Measurements from ENCODE around the gene SHROOM3.
"Not testable (repeated sequence)": the region's sequence is repeated elsewhere in the genome, so short reads cannot be mapped to it uniquely, and the experiment has no call there.

SHROOM3 gene

GRCh38 chr4:76445911-76446310 lies 10.9 kb downstream of the SHROOM3 start:
- H3K4me1 ChIP-seq (ENCODE audit: control insufficient read depth in 1 of 2, insufficient read depth in 2 of 2, low read length in 2 of 2), result no peaks in the 10 kb centered on the region
- H3K9ac ChIP-seq (ENCODE audit: low read depth in 1 of 2, low read length in 2 of 2), result no peak overlapping the region
- no peaks in the 10 kb centered on the region for H3K9me3 ChIP-seq (ENCODE audit: control insufficient read depth in 1 of 2, low read length in 2 of 2)
- H3K27ac ChIP-seq (ENCODE audit: low read depth, low read length), result no peak overlapping the region
- no peak overlapping the region for H3K4me3 ChIP-seq (ENCODE audit: low read depth in 1 of 2, low read length in 2 of 2)
- H3K27me3 ChIP-seq (ENCODE audit: control insufficient read depth in 1 of 2, insufficient read depth in 2 of 2, low read length in 2 of 2), result no peaks in the 10 kb centered on the region
- H3K36me3 ChIP-seq (ENCODE audit: control insufficient read depth in 1 of 2, insufficient read depth in 2 of 2, low read length in 2 of 2), result no peaks in the 10 kb centered on the region

- Histone ChIP-seq H3K36me3 (ENCODE audit: control insufficient read depth in 1 of 2, insufficient read depth in 2 of 2, low read length in 2 of 2) (no peaks in the 10 kb centered on the region), H3K27ac (ENCODE audit: low read depth, low read length) (no peak overlapping the region), H3K27me3 (ENCODE audit: control insufficient read depth in 1 of 2, insufficient read depth in 2 of 2, low read length in 2 of 2) (no peaks in the 10 kb centered on the region), H3K9me3 (ENCODE audit: control insufficient read depth in 1 of 2, low read length in 2 of 2) (no peaks in the 10 kb centered on the region), H3K9ac (ENCODE audit: low read depth in 1 of 2, low read length in 2 of 2) (no peak overlapping the region), H3K4me1 (ENCODE audit: control insufficient read depth in 1 of 2, insufficient read depth in 2 of 2, low read length in 2 of 2) (no peaks in the 10 kb centered on the region), H3K4me3 (ENCODE audit: low read depth in 1 of 2, low read length in 2 of 2) (no peak overlapping the region)
Observed at GRCh38 chr4:76447393-76447851, 12.4 kb downstream of the SHROOM3 start.

- Histone ChIP-seq H3K36me3 (ENCODE audit: control insufficient read depth in 1 of 2, insufficient read depth in 2 of 2, low read length in 2 of 2) (no peaks in the 10 kb centered on the region), H3K4me1 (ENCODE audit: control insufficient read depth in 1 of 2, insufficient read depth in 2 of 2, low read length in 2 of 2) (no peaks in the 10 kb centered on the region), H3K9me3 (ENCODE audit: control insufficient read depth in 1 of 2, low read length in 2 of 2) (no peaks in the 10 kb centered on the region), H3K27ac (ENCODE audit: low read depth, low read length) (no peak overlapping the region), H3K27me3 (ENCODE audit: control insufficient read depth in 1 of 2, insufficient read depth in 2 of 2, low read length in 2 of 2) (no peaks in the 10 kb centered on the region), H3K9ac (ENCODE audit: low read depth in 1 of 2, low read length in 2 of 2) (no peak overlapping the region), H3K4me3 (ENCODE audit: low read depth in 1 of 2, low read length in 2 of 2) (no peak overlapping the region)
Observed at GRCh38 chr4:76448211-76448610, 13.2 kb downstream of the SHROOM3 start.

GRCh38 chr4:76449362-76449767 lies 14.3 kb downstream of the SHROOM3 start:
- Histone ChIP-seq H3K9ac (ENCODE audit: low read depth in 1 of 2, low read length in 2 of 2) (no peak overlapping the region), H3K4me3 (ENCODE audit: low read depth in 1 of 2, low read length in 2 of 2) (no peak overlapping the region), H3K27ac (ENCODE audit: low read depth, low read length) (no peak overlapping the region), H3K27me3 (ENCODE audit: control insufficient read depth in 1 of 2, insufficient read depth in 2 of 2, low read length in 2 of 2) (no peaks in the 10 kb centered on the region), H3K9me3 (ENCODE audit: control insufficient read depth in 1 of 2, low read length in 2 of 2) (no peaks in the 10 kb centered on the region), H3K4me1 (ENCODE audit: control insufficient read depth in 1 of 2, insufficient read depth in 2 of 2, low read length in 2 of 2) (no peaks in the 10 kb centered on the region), H3K36me3 (ENCODE audit: control insufficient read depth in 1 of 2, insufficient read depth in 2 of 2, low read length in 2 of 2) (no peaks in the 10 kb centered on the region)

- H3K9me3 ChIP-seq (ENCODE audit: control insufficient read depth in 1 of 2, low read length in 2 of 2), result no peaks in the 10 kb centered on the region
- no peak overlapping the region for H3K4me3 ChIP-seq (ENCODE audit: low read depth in 1 of 2, low read length in 2 of 2)
- no peaks in the 10 kb centered on the region for H3K36me3 ChIP-seq (ENCODE audit: control insufficient read depth in 1 of 2, insufficient read depth in 2 of 2, low read length in 2 of 2)
- H3K9ac ChIP-seq (ENCODE audit: low read depth in 1 of 2, low read length in 2 of 2), result no peak overlapping the region
- H3K27me3 ChIP-seq (ENCODE audit: control insufficient read depth in 1 of 2, insufficient read depth in 2 of 2, low read length in 2 of 2), result no peaks in the 10 kb centered on the region
- H3K4me1 ChIP-seq (ENCODE audit: control insufficient read depth in 1 of 2, insufficient read depth in 2 of 2, low read length in 2 of 2), result no peaks in the 10 kb centered on the region
- H3K27ac ChIP-seq (ENCODE audit: low read depth, low read length), result no peak overlapping the region
Observed at GRCh38 chr4:76449833-76450232, 14.8 kb downstream of the SHROOM3 start.

GRCh38 chr4:76453232-76453631 lies 18.2 kb downstream of the SHROOM3 start:
- H3K36me3 ChIP-seq (ENCODE audit: control insufficient read depth in 1 of 2, insufficient read depth in 2 of 2, low read length in 2 of 2), result no peaks in the 10 kb centered on the region
- H3K4me3 ChIP-seq (ENCODE audit: low read depth in 1 of 2, low read length in 2 of 2), result no peak overlapping the region
- no peak overlapping the region for H3K27ac ChIP-seq (ENCODE audit: low read depth, low read length)
- H3K27me3 ChIP-seq (ENCODE audit: control insufficient read depth in 1 of 2, insufficient read depth in 2 of 2, low read length in 2 of 2), result no peaks in the 10 kb centered on the region
- no peaks in the 10 kb centered on the region for H3K9me3 ChIP-seq (ENCODE audit: control insufficient read depth in 1 of 2, low read length in 2 of 2)
- H3K4me1 ChIP-seq (ENCODE audit: control insufficient read depth in 1 of 2, insufficient read depth in 2 of 2, low read length in 2 of 2), result no peaks in the 10 kb centered on the region
- H3K9ac ChIP-seq (ENCODE audit: low read depth in 1 of 2, low read length in 2 of 2), result no peak overlapping the region

GRCh38 chr4:76454073-76454472 lies 19.0 kb downstream of the SHROOM3 start:
- H3K9ac ChIP-seq (ENCODE audit: low read depth in 1 of 2, low read length in 2 of 2); H3K4me1 ChIP-seq (ENCODE audit: control insufficient read depth in 1 of 2, insufficient read depth in 2 of 2, low read length in 2 of 2); H3K27me3 ChIP-seq (ENCODE audit: control insufficient read depth in 1 of 2, insufficient read depth in 2 of 2, low read length in 2 of 2); H3K9me3 ChIP-seq (ENCODE audit: control insufficient read depth in 1 of 2, low read length in 2 of 2); H3K27ac ChIP-seq (ENCODE audit: low read depth, low read length); H3K4me3 ChIP-seq (ENCODE audit: low read depth in 1 of 2, low read length in 2 of 2); H3K36me3 ChIP-seq (ENCODE audit: control insufficient read depth in 1 of 2, insufficient read depth in 2 of 2, low read length in 2 of 2): not testable (repeated sequence)

GRCh38 chr4:76457885-76458284 lies 22.9 kb downstream of the SHROOM3 start:
- no peak overlapping the region for H3K27ac ChIP-seq (ENCODE audit: low read depth, low read length)

GRCh38 chr4:76458297-76458696 lies 23.3 kb downstream of the SHROOM3 start:
- Histone ChIP-seq H3K9ac (ENCODE audit: low read depth in 1 of 2, low read length in 2 of 2) (no peak overlapping the region), H3K36me3 (ENCODE audit: control insufficient read depth in 1 of 2, insufficient read depth in 2 of 2, low read length in 2 of 2) (no peaks in the 10 kb centered on the region), H3K9me3 (ENCODE audit: control insufficient read depth in 1 of 2, low read length in 2 of 2) (peaks cover 0 to 5% of the 10 kb centered on the region in 2 donors), H3K4me3 (ENCODE audit: low read depth in 1 of 2, low read length in 2 of 2) (no peak overlapping the region), H3K4me1 (ENCODE audit: control insufficient read depth in 1 of 2, insufficient read depth in 2 of 2, low read length in 2 of 2) (no peaks in the 10 kb centered on the region), H3K27ac (ENCODE audit: low read depth, low read length) (no peak overlapping the region), H3K27me3 (ENCODE audit: control insufficient read depth in 1 of 2, insufficient read depth in 2 of 2, low read length in 2 of 2) (no peaks in the 10 kb centered on the region)

More at GRCh38 chr4:76457885-76458284, 22.9 kb downstream of the SHROOM3 start:
- no peak overlapping the region for H3K9ac ChIP-seq (ENCODE audit: low read depth in 1 of 2, low read length in 2 of 2)
- no peaks in the 10 kb centered on the region for H3K27me3 ChIP-seq (ENCODE audit: control insufficient read depth in 1 of 2, insufficient read depth in 2 of 2, low read length in 2 of 2)
- no peak overlapping the region for H3K4me3 ChIP-seq (ENCODE audit: low read depth in 1 of 2, low read length in 2 of 2)
- no peaks in the 10 kb centered on the region for H3K4me1 ChIP-seq (ENCODE audit: control insufficient read depth in 1 of 2, insufficient read depth in 2 of 2, low read length in 2 of 2)
- peaks cover 0 to 1% of the 10 kb centered on the region in 2 donors for H3K9me3 ChIP-seq (ENCODE audit: control insufficient read depth in 1 of 2, low read length in 2 of 2)
- no peaks in the 10 kb centered on the region for H3K36me3 ChIP-seq (ENCODE audit: control insufficient read depth in 1 of 2, insufficient read depth in 2 of 2, low read length in 2 of 2)

GRCh38 chr4:76458825-76459224 lies 23.8 kb downstream of the SHROOM3 start:
- H3K4me1 ChIP-seq (ENCODE audit: control insufficient read depth in 1 of 2, insufficient read depth in 2 of 2, low read length in 2 of 2), result no peaks in the 10 kb centered on the region
- H3K4me3 ChIP-seq (ENCODE audit: low read depth in 1 of 2, low read length in 2 of 2), result no peak overlapping the region
- H3K9me3 ChIP-seq (ENCODE audit: control insufficient read depth in 1 of 2, low read length in 2 of 2), result peaks cover under 1 to 9% of the 10 kb centered on the region in 2 donors
- H3K9ac ChIP-seq (ENCODE audit: low read depth in 1 of 2, low read length in 2 of 2), result no peak overlapping the region
- no peaks in the 10 kb centered on the region for H3K36me3 ChIP-seq (ENCODE audit: control insufficient read depth in 1 of 2, insufficient read depth in 2 of 2, low read length in 2 of 2)
- no peak overlapping the region for H3K27ac ChIP-seq (ENCODE audit: low read depth, low read length)
- no peaks in the 10 kb centered on the region for H3K27me3 ChIP-seq (ENCODE audit: control insufficient read depth in 1 of 2, insufficient read depth in 2 of 2, low read length in 2 of 2)

- no peak overlapping the region for H3K27ac ChIP-seq (ENCODE audit: low read depth, low read length)
- H3K4me1 ChIP-seq (ENCODE audit: control insufficient read depth in 1 of 2, insufficient read depth in 2 of 2, low read length in 2 of 2), result no peaks in the 10 kb centered on the region
- no peaks in the 10 kb centered on the region for H3K27me3 ChIP-seq (ENCODE audit: control insufficient read depth in 1 of 2, insufficient read depth in 2 of 2, low read length in 2 of 2)
- no peak overlapping the region for H3K4me3 ChIP-seq (ENCODE audit: low read depth in 1 of 2, low read length in 2 of 2)
- H3K9ac ChIP-seq (ENCODE audit: low read depth in 1 of 2, low read length in 2 of 2), result no peak overlapping the region
- H3K36me3 ChIP-seq (ENCODE audit: control insufficient read depth in 1 of 2, insufficient read depth in 2 of 2, low read length in 2 of 2), result no peaks in the 10 kb centered on the region
- H3K9me3 ChIP-seq (ENCODE audit: control insufficient read depth in 1 of 2, low read length in 2 of 2), result peaks cover 3 to 12% of the 10 kb centered on the region in 2 donors
Observed at GRCh38 chr4:76459291-76459723, 24.3 kb downstream of the SHROOM3 start.

All from duodenal mucosa (tissue), 2 donors.